HG03521 (cell line): Measurements from ENCODE around the gene ANKRD18B.
"Not testable (repeated sequence)": the region's sequence is repeated elsewhere in the genome, so short reads cannot be mapped to it uniquely, and the experiment has no call there.

Experiments used
- ATAC-seq: cut with Tn5 transposase; IDR thresholded peaks from one replicate; pipeline ENCODE4 v1.9.1; 2021; ENCODE audit warnings: mild to moderate bottlenecking, moderate library complexity; ENCODE audit not compliant: unreplicated experiment

ANKRD18B gene

DNA sequence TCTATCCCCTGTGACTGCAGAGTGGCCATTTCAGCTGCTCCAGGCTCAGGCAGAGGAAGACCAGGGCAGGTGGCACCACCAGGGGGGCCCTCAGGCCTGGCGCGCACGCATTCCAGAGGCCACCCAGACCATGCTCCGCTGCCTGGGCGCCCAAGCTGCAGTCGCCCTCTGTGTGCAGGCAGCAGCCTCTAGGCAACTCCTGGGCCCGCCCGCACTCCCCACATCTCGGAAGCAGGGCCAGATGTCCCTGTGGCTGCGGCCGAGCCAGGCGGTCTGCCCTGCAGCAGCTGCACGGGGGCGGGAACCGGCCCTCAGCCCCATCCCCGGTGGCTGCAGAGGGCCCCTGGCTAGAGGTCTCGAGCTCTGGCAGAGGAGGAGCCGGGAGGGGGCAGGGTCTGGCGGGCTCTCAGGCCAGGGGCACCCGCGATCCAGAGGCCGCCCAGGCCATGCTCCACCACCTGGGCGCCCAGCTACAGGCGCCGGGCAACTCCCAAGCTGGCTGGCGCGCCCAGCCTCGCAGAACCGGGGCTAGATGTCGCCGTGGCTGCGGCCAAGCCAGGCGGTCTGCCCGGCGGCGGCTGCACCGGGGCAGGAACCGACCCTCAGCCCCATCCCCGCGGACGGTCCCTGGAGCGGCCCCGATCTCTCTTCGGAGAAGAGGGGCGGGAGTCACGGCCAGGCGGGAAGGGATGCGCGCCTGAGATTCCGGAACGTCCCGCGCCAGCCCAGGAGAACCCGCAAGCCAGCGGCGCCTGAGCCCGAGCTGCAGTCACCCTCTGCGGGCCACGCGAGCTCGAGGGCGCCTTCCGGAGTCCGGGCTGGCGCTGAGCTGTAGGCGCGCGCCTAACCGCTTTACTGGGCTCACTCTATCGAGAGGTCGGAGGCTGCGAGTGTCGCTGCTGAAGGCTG lies at the start of gene ANKRD18B:
Gene ANKRD18B, plus strand, starts transcription at position 855 of the 909 bp plus-strand sequence. CDS start 239 bp downstream, outside the sequence.
- ATAC-seq, result peak; percentile 64

GRCh38 chr9:33475357-33475756 lies 48.7 kb upstream of the ANKRD18B start:
- ATAC-seq, result no peak

DNA sequence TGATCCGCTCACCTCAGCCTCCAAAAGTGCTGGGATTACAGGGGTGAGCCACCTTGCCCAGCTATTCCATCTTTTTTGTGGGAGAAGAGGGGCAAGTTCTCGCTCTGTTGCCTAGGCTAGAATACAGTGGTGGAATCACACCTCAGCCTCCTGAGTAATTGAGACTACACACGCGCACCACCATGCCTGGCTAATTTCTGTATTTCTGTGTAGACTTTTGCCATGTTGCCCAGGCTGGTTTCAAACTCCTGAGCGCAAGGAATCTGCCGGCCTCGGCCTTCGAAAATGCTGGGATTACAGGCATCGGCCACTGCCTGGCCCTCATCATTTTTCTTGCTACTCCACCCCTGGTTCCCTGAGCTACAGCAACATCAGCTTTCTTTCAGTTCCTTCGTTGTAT lies 47.5 kb upstream of the ANKRD18B start:
- ATAC-seq, result no peak

DNA sequence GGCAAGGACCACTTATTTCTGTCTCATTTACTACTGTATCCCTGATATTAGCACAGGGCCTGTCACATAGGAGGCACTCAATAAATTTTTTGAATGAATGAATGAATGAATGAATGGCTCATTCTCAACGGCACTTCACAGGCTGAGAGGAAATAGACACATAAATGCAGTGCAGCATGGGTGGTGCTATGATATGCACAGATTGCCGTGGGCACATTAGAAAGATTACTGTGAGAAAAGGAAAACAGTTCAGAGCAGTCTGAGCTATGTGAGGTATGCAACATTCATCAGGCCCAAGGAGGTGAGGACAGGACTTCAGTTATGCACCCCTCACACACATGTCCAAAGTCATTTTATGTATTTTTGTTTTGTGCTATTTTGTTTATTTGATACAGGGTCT lies 43.9 kb upstream of the ANKRD18B start:
- ATAC-seq, result no peak

DNA sequence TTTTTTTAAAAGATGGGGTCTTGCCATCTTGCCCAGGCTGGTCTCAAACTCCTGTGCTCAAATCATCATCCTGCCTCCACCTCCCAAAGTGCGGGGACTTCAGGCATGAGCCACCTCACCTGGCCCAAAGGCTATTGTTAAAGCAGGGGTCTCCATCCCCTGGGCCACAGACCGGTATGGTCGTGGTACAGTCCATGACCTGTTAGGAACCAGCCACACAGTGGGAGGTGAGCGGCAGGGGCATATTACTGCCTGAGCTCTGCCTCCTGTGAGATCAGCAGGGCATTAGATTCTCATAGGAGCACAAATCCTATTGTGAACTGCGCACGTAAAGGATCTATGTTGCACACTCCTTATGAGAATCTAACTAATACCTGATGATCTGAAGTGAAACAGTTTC lies 43.1 kb upstream of the ANKRD18B start:
- no peak for ATAC-seq

DNA sequence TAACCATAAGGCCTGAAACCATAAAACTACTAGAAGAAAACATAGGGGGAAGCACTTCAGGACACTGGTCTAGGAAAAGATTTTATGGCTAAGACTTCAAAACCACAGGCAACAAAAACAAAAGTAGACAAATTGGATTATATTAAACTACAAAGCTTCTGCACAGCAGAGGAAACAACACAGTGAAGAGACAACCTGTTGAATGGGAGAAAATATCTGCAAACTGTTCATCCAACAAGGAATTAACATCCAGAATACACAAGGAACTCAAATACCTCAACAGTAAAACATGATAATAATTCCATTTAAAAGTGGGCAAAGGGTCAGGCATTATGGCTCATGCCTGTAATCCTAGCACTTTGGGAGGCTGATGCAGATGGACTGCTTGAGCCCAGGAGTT lies 38.7 kb upstream of the ANKRD18B start:
- not testable (repeated sequence) for ATAC-seq

DNA sequence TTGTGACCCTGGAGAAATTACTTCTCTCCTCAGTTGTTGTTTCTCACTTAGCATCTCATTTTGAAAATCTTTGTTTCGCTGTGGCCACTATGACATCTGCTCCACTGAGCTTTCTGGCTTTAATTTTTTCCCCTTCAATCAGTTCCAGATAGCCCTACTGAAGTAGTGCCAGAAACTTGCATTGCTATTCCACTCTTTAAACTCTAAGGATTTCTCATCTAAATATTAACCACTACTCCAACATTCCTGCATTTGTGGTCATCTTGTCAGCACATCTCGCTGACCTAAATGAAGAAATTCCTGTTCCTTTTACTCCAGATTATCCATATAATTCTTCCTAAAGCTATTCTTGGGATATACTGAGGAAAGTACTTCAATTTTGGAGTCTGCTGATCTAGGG lies 35.0 kb upstream of the ANKRD18B start:
- ATAC-seq, result no peak

- not testable (repeated sequence) for ATAC-seq
Measured at GRCh38 chr9:33493819-33494218, 30.2 kb upstream of the ANKRD18B start.

DNA sequence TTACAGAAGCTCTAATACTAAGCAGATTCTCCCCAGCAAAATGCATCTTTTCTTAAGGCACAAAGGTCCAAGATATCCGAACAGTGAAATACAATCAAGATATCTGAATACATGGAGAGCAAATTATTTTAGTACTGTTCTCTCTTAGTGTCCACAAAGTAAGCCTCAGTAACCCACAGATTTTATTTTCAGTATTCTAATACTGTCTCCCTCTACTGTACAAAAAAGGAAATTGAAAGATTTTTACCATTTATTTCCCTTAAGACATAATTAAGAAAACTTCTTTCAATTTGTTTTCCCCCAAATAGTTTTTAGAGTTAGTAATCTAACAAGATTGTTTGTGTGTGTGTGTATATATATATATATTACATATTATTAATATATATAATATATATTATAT lies 25.7 kb upstream of the ANKRD18B start:
- no peak for ATAC-seq

- no peak for ATAC-seq
Measured at GRCh38 chr9:33506626-33507370, 17.3 kb upstream of the ANKRD18B start.

GRCh38 chr9:33510262-33511183 lies 13.5 kb upstream of the ANKRD18B start:
- no peak for ATAC-seq

- ATAC-seq, result not testable (repeated sequence)
Measured at GRCh38 chr9:33511184-33511517, 12.9 kb upstream of the ANKRD18B start.

DNA sequence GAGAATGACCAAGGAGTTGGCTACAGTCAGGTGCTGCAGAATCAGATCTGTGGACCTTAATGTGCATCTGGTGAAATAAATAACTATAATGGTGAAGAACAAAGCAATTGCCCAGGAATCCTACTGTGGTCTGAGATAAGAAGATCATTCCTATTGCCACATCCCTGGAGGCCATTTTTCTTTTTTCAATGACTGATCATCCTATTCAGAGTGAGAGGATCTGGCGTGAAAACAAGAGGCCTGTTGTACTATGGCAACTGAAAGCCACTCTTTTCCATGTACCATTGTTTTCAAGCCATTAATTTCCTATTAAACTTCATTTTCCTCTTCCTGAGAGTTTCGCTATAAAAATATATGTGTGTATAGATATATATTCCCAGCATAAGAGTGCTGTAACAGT lies 11.5 kb upstream of the ANKRD18B start:
- ATAC-seq, result not testable (repeated sequence)

GRCh38 chr9:33515342-33515995 lies 8.6 kb upstream of the ANKRD18B start:
- ATAC-seq, result not testable (repeated sequence)

- ATAC-seq, result not testable (repeated sequence)
Measured at GRCh38 chr9:33516397-33516796, 7.7 kb upstream of the ANKRD18B start.

DNA sequence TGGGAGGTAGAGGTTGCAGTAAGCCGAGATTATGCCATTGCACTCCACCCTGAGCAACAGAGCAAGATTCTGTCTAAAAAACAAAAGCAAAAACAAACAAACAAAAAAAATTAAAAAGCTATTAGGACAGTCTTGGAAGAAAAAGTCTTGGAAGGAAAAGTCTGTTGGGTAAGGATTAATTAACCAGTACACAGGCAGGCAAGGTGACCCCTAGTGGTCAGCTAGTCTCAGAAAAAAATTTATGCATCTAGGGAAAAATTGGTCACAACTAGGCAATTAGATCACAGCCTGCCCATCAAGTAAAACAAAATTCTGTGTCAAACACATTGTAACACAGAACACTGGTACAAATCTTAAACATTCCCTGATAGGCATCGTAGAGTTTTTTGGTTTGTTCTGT lies 6.7 kb upstream of the ANKRD18B start:
- no peak for ATAC-seq

DNA sequence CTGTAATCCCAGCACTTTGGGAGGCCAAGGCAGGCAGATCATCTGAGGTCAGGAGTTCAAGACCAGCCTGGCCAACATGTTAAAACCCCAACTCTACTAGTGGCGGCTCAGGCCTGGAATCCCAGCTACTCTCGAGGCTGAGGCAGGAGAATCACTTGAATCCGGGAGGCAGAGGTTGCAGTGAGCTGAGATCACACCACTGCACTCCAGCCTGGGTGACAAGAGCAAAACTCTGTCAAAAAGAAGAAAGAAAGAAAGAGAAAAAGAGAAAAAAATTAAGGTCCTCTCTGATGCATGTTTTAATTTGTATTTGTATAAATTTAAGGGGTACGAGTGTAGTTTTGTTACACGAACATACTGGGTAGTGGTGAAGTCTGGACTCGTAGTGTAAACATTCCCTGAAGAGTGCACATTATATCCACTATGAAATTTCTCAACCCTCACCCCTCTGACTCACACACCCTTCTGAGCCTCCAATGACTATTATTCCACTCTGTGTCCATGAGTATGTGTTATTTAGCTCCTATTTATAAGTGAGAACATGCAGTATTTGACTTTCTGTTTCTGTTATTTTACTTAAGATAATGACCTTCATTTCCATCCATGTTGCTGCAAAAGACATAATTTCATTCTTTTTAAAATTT lies 6.0 kb upstream of the ANKRD18B start:
- not testable (repeated sequence) for ATAC-seq

DNA sequence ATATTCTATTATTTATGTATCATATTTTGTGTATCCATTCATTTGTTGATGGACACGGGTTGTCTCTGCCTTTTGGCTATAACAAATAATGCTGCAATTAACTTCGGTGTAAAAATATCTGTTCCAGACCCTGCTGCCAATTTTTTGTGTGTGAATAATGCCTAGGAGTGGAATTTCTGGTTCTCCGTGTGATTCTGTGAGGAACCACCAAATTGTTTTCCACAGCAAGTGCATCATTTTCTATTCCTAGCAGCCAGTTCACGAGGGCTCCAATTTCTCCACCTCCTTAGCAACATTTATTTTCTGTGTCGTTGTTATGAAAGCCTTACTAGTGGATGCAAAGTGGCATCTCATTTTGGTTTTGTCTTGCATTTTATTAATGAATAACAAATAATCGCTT lies 2.2 kb upstream of the ANKRD18B start:
- not testable (repeated sequence) for ATAC-seq

DNA sequence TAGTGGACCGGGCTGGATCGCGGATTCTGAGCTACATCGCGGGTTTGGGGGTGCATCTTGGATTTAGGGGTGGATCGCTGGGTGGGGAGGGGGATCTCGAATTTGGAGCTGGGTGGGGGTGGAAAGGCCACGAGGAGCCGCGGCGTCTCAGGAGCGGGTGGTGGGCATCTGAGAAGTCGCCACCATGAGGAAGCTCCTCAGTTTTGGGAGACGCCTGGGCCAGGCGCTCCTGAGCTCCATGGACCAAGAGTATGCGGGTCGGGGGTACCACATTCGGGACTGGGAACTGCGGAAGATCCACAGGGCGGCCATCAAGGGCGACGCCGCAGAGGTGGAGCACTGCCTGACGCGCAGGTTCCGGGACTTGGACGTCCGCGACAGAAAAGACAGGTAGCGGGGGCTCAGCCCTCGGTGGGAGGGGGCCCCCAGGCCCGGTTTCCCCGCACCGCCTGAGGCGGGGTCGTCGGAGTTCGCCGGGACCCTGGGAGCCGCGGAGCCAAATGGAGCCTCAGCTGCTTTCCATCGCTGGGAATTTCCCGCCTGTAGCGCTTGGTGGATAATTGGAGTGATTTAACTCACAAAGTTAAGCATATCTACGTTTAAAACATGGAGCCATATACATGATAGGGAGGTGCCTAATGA lies 376 bp downstream of the ANKRD18B start:
- no peak for ATAC-seq
